Prostate gland (tissue), 2 donors: Measurements from ENCODE around the gene RNF180.

Source experiments
- POLR2A ChIP-seq: fragments of 450-650 bp; IDR thresholded peaks from one replicate; pipeline ENCODE4 v1.6.1; 2016; ENCODE audit warnings: antibody characterized with exemption, mild to moderate bottlenecking
- POLR2AphosphoS5 ChIP-seq: sonication (generic); formaldehyde crosslinking; IDR thresholded peaks from one replicate; pipeline ENCODE4 v1.6.1; 2017; ENCODE audit warnings: antibody characterized with exemption
- TF ChIP-seq, protein P1 (sequence below), 4 experiments: fragments of 200-600 bp in 2 of 4; fragments of 450-650 bp in 2 of 4; sonication (generic) in 2 of 4; IDR thresholded peaks; 1 replicate in 3 of 4; 2 replicates in 1 of 4; pipeline ENCODE4 v1.5.1; 2016 to 2019; ENCODE audit warnings: antibody characterized with exemption in 4 of 4, mild to moderate bottlenecking in 2 of 4, moderate library complexity in 2 of 4

DNA sequence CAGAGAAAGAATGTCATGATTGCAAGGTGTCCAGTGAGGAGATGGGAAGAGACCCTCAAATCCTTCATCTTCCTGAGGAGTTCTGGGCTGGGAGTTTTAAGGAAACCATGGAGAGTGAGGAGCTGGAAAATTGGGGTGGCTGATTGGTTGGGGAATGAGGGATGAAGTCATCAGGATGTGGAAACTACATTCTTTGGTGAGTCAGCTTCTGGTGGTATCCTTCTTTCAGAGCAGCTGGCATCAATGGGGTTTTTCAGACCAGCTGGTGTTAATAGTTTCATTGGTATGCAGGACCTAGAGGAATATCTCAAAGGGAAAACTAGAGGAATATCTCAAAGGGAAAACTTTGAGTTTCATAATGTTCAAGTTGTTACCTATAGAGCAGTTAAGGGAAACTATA lies 45.2 kb downstream of the RNF180 start:
- TF ChIP-seq, protein P1, sequence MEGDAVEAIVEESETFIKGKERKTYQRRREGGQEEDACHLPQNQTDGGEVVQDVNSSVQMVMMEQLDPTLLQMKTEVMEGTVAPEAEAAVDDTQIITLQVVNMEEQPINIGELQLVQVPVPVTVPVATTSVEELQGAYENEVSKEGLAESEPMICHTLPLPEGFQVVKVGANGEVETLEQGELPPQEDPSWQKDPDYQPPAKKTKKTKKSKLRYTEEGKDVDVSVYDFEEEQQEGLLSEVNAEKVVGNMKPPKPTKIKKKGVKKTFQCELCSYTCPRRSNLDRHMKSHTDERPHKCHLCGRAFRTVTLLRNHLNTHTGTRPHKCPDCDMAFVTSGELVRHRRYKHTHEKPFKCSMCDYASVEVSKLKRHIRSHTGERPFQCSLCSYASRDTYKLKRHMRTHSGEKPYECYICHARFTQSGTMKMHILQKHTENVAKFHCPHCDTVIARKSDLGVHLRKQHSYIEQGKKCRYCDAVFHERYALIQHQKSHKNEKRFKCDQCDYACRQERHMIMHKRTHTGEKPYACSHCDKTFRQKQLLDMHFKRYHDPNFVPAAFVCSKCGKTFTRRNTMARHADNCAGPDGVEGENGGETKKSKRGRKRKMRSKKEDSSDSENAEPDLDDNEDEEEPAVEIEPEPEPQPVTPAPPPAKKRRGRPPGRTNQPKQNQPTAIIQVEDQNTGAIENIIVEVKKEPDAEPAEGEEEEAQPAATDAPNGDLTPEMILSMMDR (IDR thresholded peaks at IDR 0.05): no peak
- TF ChIP-seq POLR2A: no peak
- TF ChIP-seq POLR2AphosphoS5: no peak
